HEK293 (cell line): Measurements from ENCODE around the gene PIGL.
A peak's percentile ranks its signal among the peaks of the same experiment; 100 is the strongest.
"Not testable (repeated sequence)": the region's sequence is repeated elsewhere in the genome, so short reads cannot be mapped to it uniquely, and the experiment has no call there.

Experiments used
- CTCF ChIA-PET: fragments of 350-600 bp; formaldehyde crosslinking; extraction: SDS; loops from one replicate; lab custom pipeline; 2021; ENCODE audit warnings: antibody characterized with exemption; lab: Yijun Ruan, JAX
- POLR2A ChIA-PET: fragments of 300-600 bp; formaldehyde crosslinking; extraction: SDS; loops from one replicate; lab custom pipeline; 2020; ENCODE audit warnings: antibody characterized with exemption, inconsistent platforms; lab: Yijun Ruan, JAX
- H3K27ac ChIP-seq: fragments of 200-500 bp; sonication (Bioruptor generic); 2 replicates; pipeline ENCODE4 v1.5.1; 2014; ENCODE audit warnings: low read depth, low read length, control low read depth, inconsistent platforms; ENCODE audit errors: extremely low read depth
- H3K36me3 ChIP-seq, 2 experiments: fragments of 200-500 bp in 1 of 2; sonication (Bioruptor generic) in 1 of 2; 1 replicate in 1 of 2; 2 replicates in 1 of 2; pipeline ENCODE4 v1.5.1; 2014 to 2017; ENCODE audit warnings: inconsistent platforms in 2 of 2, low read length in 2 of 2; ENCODE audit not compliant: control insufficient read depth in 2 of 2, insufficient read depth in 1 of 2
- H3K4me1 ChIP-seq: fragments of 200-500 bp; sonication (Bioruptor generic); 2 replicates; pipeline ENCODE4 v1.5.1; 2014; ENCODE audit warnings: mild to moderate bottlenecking, low read length, inconsistent platforms; ENCODE audit not compliant: control insufficient read depth, insufficient read depth
- H3K4me3 ChIP-seq: 2 replicates; pipeline ENCODE4 v1.5.1; 2011; ENCODE audit warnings: low read depth, mild to moderate bottlenecking, control low read depth, low read length, moderate library complexity
- H3K9me3 ChIP-seq: fragments of 200-500 bp; sonication (Bioruptor generic); 2 replicates; pipeline ENCODE4 v1.5.1; 2014; ENCODE audit warnings: low read depth, low read length, inconsistent platforms; ENCODE audit not compliant: control insufficient read depth, insufficient read depth
- BCL11A ChIP-seq: fragments of 450-650 bp; formaldehyde crosslinking; IDR thresholded peaks from 2 replicates; pipeline ENCODE4 v1.5.1; 2016; ENCODE audit warnings: low read depth, missing biosample characterization, missing genetic modification characterization
- BCL11B ChIP-seq: fragments of 450-650 bp; formaldehyde crosslinking; IDR thresholded peaks from 2 replicates; pipeline ENCODE4 v1.5.1; 2016; ENCODE audit warnings: low read depth, missing biosample characterization, missing genetic modification characterization
- EGR2 ChIP-seq: fragments of 450-650 bp; formaldehyde crosslinking; IDR thresholded peaks from 2 replicates; pipeline ENCODE4 v1.5.1; 2016; ENCODE audit warnings: low read depth, missing biosample characterization, missing genetic modification characterization
- IKZF3 ChIP-seq: fragments of 450-650 bp; IDR thresholded peaks from 2 replicates; pipeline ENCODE4 v1.5.0; 2018; ENCODE audit warnings: missing biosample characterization, mild to moderate bottlenecking, missing genetic modification characterization, moderate library complexity
- KLF1 ChIP-seq: fragments of 450-650 bp; formaldehyde crosslinking; IDR thresholded peaks from 2 replicates; pipeline ENCODE4 v1.5.1; 2016; ENCODE audit warnings: missing biosample characterization, missing genetic modification characterization
- OSR2 ChIP-seq: fragments of 450-650 bp; formaldehyde crosslinking; IDR thresholded peaks from 2 replicates; pipeline ENCODE4 v1.5.1; 2016; ENCODE audit warnings: missing biosample characterization, missing genetic modification characterization
- PRDM1 ChIP-seq: fragments of 450-650 bp; formaldehyde crosslinking; IDR thresholded peaks from 2 replicates; pipeline ENCODE4; 2016; ENCODE audit warnings: missing biosample characterization, missing genetic modification characterization
- SETDB1 ChIP-seq: IDR thresholded peaks from one replicate; pipeline ENCODE4 v1.6.1; 2017; ENCODE audit warnings: mild to moderate bottlenecking, low read length, moderate library complexity, mixed read lengths; ENCODE audit not compliant: insufficient read length
- ZBTB17 ChIP-seq: fragments of 450-650 bp; formaldehyde crosslinking; IDR thresholded peaks from 2 replicates; pipeline ENCODE4 v1.5.1; 2016; ENCODE audit warnings: missing biosample characterization, missing genetic modification characterization
- ZBTB20 ChIP-seq: fragments of 450-650 bp; formaldehyde crosslinking; IDR thresholded peaks from 2 replicates; pipeline ENCODE4 v1.5.1; 2016; ENCODE audit warnings: missing biosample characterization, missing genetic modification characterization
- ZBTB21 ChIP-seq: fragments of 450-650 bp; formaldehyde crosslinking; IDR thresholded peaks from 2 replicates; pipeline ENCODE4 v1.5.1; 2017; ENCODE audit warnings: missing biosample characterization, missing genetic modification characterization
- ZNF18 ChIP-seq: fragments of 450-650 bp; formaldehyde crosslinking; IDR thresholded peaks from 2 replicates; pipeline ENCODE4 v1.5.1; 2016; ENCODE audit warnings: missing biosample characterization, missing genetic modification characterization
- ZNF223 ChIP-seq: fragments of 450-650 bp; formaldehyde crosslinking; IDR thresholded peaks from 2 replicates; pipeline ENCODE4 v1.5.1; 2016; ENCODE audit warnings: missing biosample characterization, missing genetic modification characterization
- ZNF24 ChIP-seq: fragments of 450-650 bp; formaldehyde crosslinking; IDR thresholded peaks from 2 replicates; pipeline ENCODE4 v1.5.1; 2016; ENCODE audit warnings: missing biosample characterization, missing genetic modification characterization
- ZNF792 ChIP-seq: fragments of 450-650 bp; formaldehyde crosslinking; IDR thresholded peaks from 2 replicates; pipeline ENCODE4 v1.5.1; 2016; ENCODE audit warnings: missing biosample characterization, missing genetic modification characterization
- ZSCAN4 ChIP-seq: fragments of 450-650 bp; formaldehyde crosslinking; IDR thresholded peaks from 2 replicates; pipeline ENCODE4 v1.5.1; 2017; ENCODE audit warnings: missing biosample characterization, missing genetic modification characterization

PIGL gene

GRCh38 chr17:16199093-16199492, 17.9 kb upstream of the PIGL start (continued):
- TF ChIP-seq ZNF18 (tag by site-specific recombination) (no peak), ZBTB21 (tag by site-specific recombination) (no peak), ZNF792 (tag by site-specific recombination) (no peak), KLF1 (tag by site-specific recombination) (no peak), SETDB1 (no peak), ZNF24 (tag by site-specific recombination) (no peak)

GRCh38 chr17:16201693-16202131, 15.3 kb upstream of the PIGL start:
- TF ChIP-seq BCL11B (tag by site-specific recombination) (peak; percentile 89), BCL11A (tag by site-specific recombination) (peak; percentile 42; the same call in 1 of the 2 replicates)
- CTCF ChIA-PET: interaction anchor here (1.0 to 1.9 kb wide), 2 partner anchors 10 to 13 kb away, joined by 3 to 4 read pairs; no protein-coding TSS in a partner anchor
- POLR2A ChIA-PET: not testable (repeated sequence)

GRCh38 chr17:16202554-16203500, 14.2 kb upstream of the PIGL start:
- H3K4me3 ChIP-seq, H3K9me3 ChIP-seq, H3K36me3 ChIP-seq: not testable (repeated sequence)
- TF ChIP-seq ZBTB20 (tag by site-specific recombination) (peak; percentile 63; the same call in 1 of the 2 replicates), OSR2 (tag by site-specific recombination) (0 out of 2 replicates have a peak, but pooled peaks have one; percentile 10), PRDM1 (tag by site-specific recombination) (peak; percentile 80), ZSCAN4 (0 out of 2 replicates have a peak, but pooled peaks have one; percentile 33), IKZF3 (0 out of 2 replicates have a peak, but pooled peaks have one; percentile 35), EGR2 (0 out of 2 replicates have a peak, but pooled peaks have one; percentile 16)
- ChIA-PET POLR2A (interaction anchor here (0.6 to 1.4 kb wide), 5 partner anchors 11 to 334 kb away, joined by 3 to 5 read pairs (median 3); partner anchors contain the start of genes NCOR1 and UBB), CTCF (interaction anchor here (0.6 to 1.9 kb wide), 3 partner anchors 9 to 92 kb away, joined by 3 to 4 read pairs (median 4); no protein-coding TSS in a partner anchor)
- peaks cover 23% of the 10 kb centered on the region for H3K4me1 ChIP-seq
- peak overlapping the region; percentile 58 for H3K27ac ChIP-seq

More at GRCh38 chr17:16201693-16202131, 15.3 kb upstream of the PIGL start:
- not testable (repeated sequence) for H3K36me3 ChIP-seq, H3K27ac ChIP-seq, H3K4me3 ChIP-seq, H3K9me3 ChIP-seq
- H3K4me1 ChIP-seq: peaks cover 23% of the 10 kb centered on the region

- CTCF ChIA-PET: not testable (repeated sequence)
- POLR2A ChIA-PET: interaction anchor here (1.5 kb wide), 1 partner anchor 10 kb away, joined by 8 read pairs; the partner anchor contains the start of gene NCOR1
These were observed 12.2 kb upstream of the PIGL start for GRCh38 chr17:16204763-16205162.

More at GRCh38 chr17:16204763-16205162, 12.2 kb upstream of the PIGL start:
- H3K4me3 ChIP-seq, H3K27ac ChIP-seq, H3K36me3 ChIP-seq, H3K9me3 ChIP-seq: not testable (repeated sequence)
- peak; percentile 76 for TF ChIP-seq ZNF223 (tag by site-specific recombination)
- 0 out of 2 replicates have a peak, but pooled peaks have one; percentile 37 for TF ChIP-seq ZBTB17 (tag by site-specific recombination)
- H3K4me1 ChIP-seq: peaks cover 18% of the 10 kb centered on the region
